Spleen (tissue), 7 donors: ENCODE results near the gene KRTAP5-8.

Source experiments
- POLR2AphosphoS5 ChIP-seq, 3 donors: sonication (generic); formaldehyde crosslinking; IDR thresholded peaks; one replicate each; pipeline ENCODE4 v1.5.1; 2017; ENCODE audit warnings: antibody characterized with exemption in 3 of 3
- TF ChIP-seq, protein P1 (sequence below), 11 experiments: fragments of 200-600 bp in 7 of 11; fragments of 450-650 bp in 4 of 11; sonication (generic) in 4 of 11; IDR thresholded peaks in 8 of 11; conservative IDR thresholded peaks in 3 of 11; 1 replicate in 7 of 11; 2 replicates in 4 of 11; pipeline versions ENCODE4 v1.4.0 to v1.8.0; 2016 to 2021; ENCODE audit warnings: antibody characterized with exemption in 11 of 11, inconsistent platforms in 4 of 11, mild to moderate bottlenecking in 1 of 11
- donor health status: DM: no; HTN: no; CAD: no; lungs with moderate emphysema.
- donor health status: DM: no; HTN: no; CAD: no.
- donor health status: DM: no; HTN: no; CAD: no.

DNA sequence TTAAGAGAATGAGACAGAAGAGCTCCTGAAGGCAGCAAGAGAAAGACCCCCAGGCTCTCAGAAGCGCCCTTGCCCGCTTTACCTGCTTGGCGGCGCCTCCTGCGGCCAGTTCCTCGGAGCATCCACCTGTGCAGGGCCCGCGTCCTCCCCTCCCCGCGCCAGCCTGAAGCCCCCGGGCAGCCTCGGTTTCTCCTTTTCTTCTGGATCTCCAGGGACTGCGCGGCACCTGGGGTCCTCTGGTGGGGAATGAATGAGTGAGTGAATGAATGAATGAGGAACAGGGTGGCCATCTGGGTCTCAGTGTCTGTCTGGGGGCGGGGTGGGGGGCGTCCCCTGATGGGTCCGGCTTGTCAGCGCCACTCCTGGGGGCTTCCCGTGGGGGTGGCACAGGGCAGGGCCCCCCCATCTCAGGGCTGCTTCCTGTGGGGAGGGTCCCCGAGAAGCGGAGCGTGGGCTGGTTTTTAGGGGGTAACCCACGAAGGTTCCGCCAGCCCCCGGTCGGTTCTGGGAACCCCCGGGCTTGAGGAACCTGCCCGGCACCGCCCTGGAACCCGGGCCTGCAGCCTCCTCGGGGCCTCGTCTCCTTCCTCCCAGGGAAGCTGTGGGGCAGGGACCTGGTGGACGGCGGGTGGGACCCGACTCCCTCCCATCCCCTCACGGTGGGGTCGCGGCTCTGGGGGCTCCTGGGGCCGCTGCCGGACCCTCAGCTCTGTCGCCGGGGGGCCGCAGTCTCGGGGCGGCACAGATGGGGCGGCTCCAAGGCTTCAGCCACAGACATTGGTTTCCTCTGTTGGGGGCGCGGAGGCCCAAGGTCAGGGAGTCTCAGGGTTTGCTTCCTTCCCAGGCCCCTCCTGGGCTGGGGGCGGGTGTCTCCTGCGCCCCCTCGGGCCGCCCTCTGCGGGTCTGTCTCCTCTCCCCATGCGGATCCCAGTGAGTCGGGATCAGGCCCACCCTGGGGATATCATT lies 19.0 kb upstream of the KRTAP5-8 start:
- TF ChIP-seq POLR2AphosphoS5 (IDR thresholded peaks at IDR 0.05) = no peak
- TF ChIP-seq, protein P1, sequence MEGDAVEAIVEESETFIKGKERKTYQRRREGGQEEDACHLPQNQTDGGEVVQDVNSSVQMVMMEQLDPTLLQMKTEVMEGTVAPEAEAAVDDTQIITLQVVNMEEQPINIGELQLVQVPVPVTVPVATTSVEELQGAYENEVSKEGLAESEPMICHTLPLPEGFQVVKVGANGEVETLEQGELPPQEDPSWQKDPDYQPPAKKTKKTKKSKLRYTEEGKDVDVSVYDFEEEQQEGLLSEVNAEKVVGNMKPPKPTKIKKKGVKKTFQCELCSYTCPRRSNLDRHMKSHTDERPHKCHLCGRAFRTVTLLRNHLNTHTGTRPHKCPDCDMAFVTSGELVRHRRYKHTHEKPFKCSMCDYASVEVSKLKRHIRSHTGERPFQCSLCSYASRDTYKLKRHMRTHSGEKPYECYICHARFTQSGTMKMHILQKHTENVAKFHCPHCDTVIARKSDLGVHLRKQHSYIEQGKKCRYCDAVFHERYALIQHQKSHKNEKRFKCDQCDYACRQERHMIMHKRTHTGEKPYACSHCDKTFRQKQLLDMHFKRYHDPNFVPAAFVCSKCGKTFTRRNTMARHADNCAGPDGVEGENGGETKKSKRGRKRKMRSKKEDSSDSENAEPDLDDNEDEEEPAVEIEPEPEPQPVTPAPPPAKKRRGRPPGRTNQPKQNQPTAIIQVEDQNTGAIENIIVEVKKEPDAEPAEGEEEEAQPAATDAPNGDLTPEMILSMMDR (IDR thresholded peaks at IDR 0.05 in 8 of 11, conservative IDR thresholded peaks at IDR 0.05 in 3 of 11) = no peak
